Measurements from ENCODE around the gene LRRC61. TPM values are rescaled to one million over a fixed set of nuclear protein-coding genes. Genes with fewer than 3 reads are reported as not detected.
A peak's percentile ranks its signal among the peaks of the same experiment; 100 is the strongest.

The LRRC61 gene
- total and polyA plus RNA-seq, 2 of the 13 experiments (the other 11 are each of a cell fraction or from before 2014, with no cell fraction given): 33.0 to 34.8 TPM

- peak; percentile 87 for TF ChIP-seq DMTF1 (CRISPR knock-in tag; IDR thresholded peaks at IDR 0.05)
- TF ChIP-seq GTF2F1 (IDR thresholded peaks at IDR 0.05; ENCODE audit: low read length): no peak
- TF ChIP-seq ARID5B (CRISPR knock-in tag; IDR thresholded peaks at IDR 0.05): peak; percentile 52
- TF ChIP-seq TP53 (CRISPR knock-in tag; conservative IDR thresholded peaks at IDR 0.05): peak; percentile 88; the same call in 1 of the 2 replicates
- TF ChIP-seq RFX3 (CRISPR knock-in tag; IDR thresholded peaks at IDR 0.05): no peak
- TF ChIP-seq NRL (CRISPR knock-in tag; IDR thresholded peaks at IDR 0.05; ENCODE audit: borderline replicate concordance): peak; percentile 93
- no peak; the same call in 1 of the 2 replicates for TF ChIP-seq MLXIP (CRISPR knock-in tag; IDR thresholded peaks at IDR 0.05; ENCODE audit: borderline replicate concordance)
- peak; percentile 65; the same call in 1 of the 2 replicates for TF ChIP-seq THAP7 (CRISPR knock-in tag; IDR thresholded peaks at IDR 0.05)
- TF ChIP-seq DBP (CRISPR knock-in tag; IDR thresholded peaks at IDR 0.05; ENCODE audit: not compliant biosample characterization): no peak
- peak; percentile 62 for TF ChIP-seq HIVEP1 (CRISPR knock-in tag; IDR thresholded peaks at IDR 0.05)
- peak in 1 of 2 experiments; percentile 16; a peak in 1 of 4 replicates for TF ChIP-seq ATF4 (CRISPR knock-in tag; IDR thresholded peaks at IDR 0.05)
- TF ChIP-seq SSRP1 (CRISPR knock-in tag; IDR thresholded peaks at IDR 0.05): no peak
- peak; percentile 99 for TF ChIP-seq ZGPAT (CRISPR knock-in tag; IDR thresholded peaks at IDR 0.05)
- peak; percentile 93 for TF ChIP-seq ATF7-NPFF (CRISPR knock-in tag; IDR thresholded peaks at IDR 0.05; ENCODE audit: low read depth)
Observed at GRCh38 chr7:150322833-150323681, at the start of gene LRRC61, which contains the start of gene ACTR3C (continued).

Data from HepG2 (cell line).